ENCODE data around the gene BAMBI. TPM values are rescaled to one million over a fixed set of nuclear protein-coding genes. Genes with fewer than 3 reads are reported as not detected.
"Not testable (repeated sequence)": the region's sequence is repeated elsewhere in the genome, so short reads cannot be mapped to it uniquely, and the experiment has no call there.

The BAMBI gene
- total RNA-seq, 6 experiments from 2014 or later, result 1.6 to 2.3 (median 2.2) TPM

- Mint-ChIP-seq H3K4me3 (no peak overlapping the region), H3K27me3 (ENCODE audit: insufficient read depth) (peaks cover 25% of the 10 kb centered on the region)
These were observed 40.0 kb upstream of the BAMBI start for GRCh38 chr10:28637346-28637745.

GRCh38 chr10:28638392-28638791 is 38.9 kb upstream of the BAMBI start:
- Mint-ChIP-seq H3K4me3 (no peak overlapping the region), H3K4me1 (ENCODE audit: low read depth) (peaks cover under 1% of the 10 kb centered on the region; the same call in 1 of the 2 replicates), H3K36me3 (ENCODE audit: low read depth) (no peaks in the 10 kb centered on the region), H3K27ac (no peak overlapping the region), H3K9me3 (no peaks in the 10 kb centered on the region), H3K27me3 (ENCODE audit: insufficient read depth) (peaks cover 23% of the 10 kb centered on the region)
- TF ChIP-seq CTCF (IDR thresholded peaks at IDR 0.05), result no peak
- DNase-seq, result no peak

More at GRCh38 chr10:28637346-28637745, 40.0 kb upstream of the BAMBI start:
- no peak for DNase-seq
- no peak for TF ChIP-seq CTCF (IDR thresholded peaks at IDR 0.05)
- no peaks in the 10 kb centered on the region for H3K9me3 Mint-ChIP-seq
- H3K4me1 Mint-ChIP-seq (ENCODE audit: low read depth), result peaks cover 3% of the 10 kb centered on the region
- no peaks in the 10 kb centered on the region for H3K36me3 Mint-ChIP-seq (ENCODE audit: low read depth)
- H3K27ac Mint-ChIP-seq, result no peak overlapping the region

GRCh38 chr10:28640551-28640950 is 36.8 kb upstream of the BAMBI start:
- no peak for DNase-seq
- H3K4me3 Mint-ChIP-seq, result no peak overlapping the region
- H3K27ac Mint-ChIP-seq, result no peak overlapping the region
- H3K9me3 Mint-ChIP-seq, result no peaks in the 10 kb centered on the region
- H3K4me1 Mint-ChIP-seq (ENCODE audit: low read depth), result peaks cover 5% of the 10 kb centered on the region; the same call in 1 of the 2 replicates
- no peak for TF ChIP-seq CTCF (IDR thresholded peaks at IDR 0.05)
- peaks cover 19% of the 10 kb centered on the region for H3K27me3 Mint-ChIP-seq (ENCODE audit: insufficient read depth)
- H3K36me3 Mint-ChIP-seq (ENCODE audit: low read depth), result no peaks in the 10 kb centered on the region

- Mint-ChIP-seq H3K9me3 (no peaks in the 10 kb centered on the region), H3K27ac (no peak overlapping the region), H3K36me3 (ENCODE audit: low read depth) (no peaks in the 10 kb centered on the region), H3K4me3 (no peak overlapping the region), H3K4me1 (ENCODE audit: low read depth) (peaks cover 5% of the 10 kb centered on the region; the same call in 1 of the 2 replicates), H3K27me3 (ENCODE audit: insufficient read depth) (peaks cover 12% of the 10 kb centered on the region)
- no peak for DNase-seq
- no peak for TF ChIP-seq CTCF (IDR thresholded peaks at IDR 0.05)
These were observed 32.7 kb upstream of the BAMBI start for GRCh38 chr10:28644647-28645046.

GRCh38 chr10:28652106-28652505 is 25.2 kb upstream of the BAMBI start:
- Mint-ChIP-seq H3K36me3 (ENCODE audit: low read depth) (no peaks in the 10 kb centered on the region), H3K4me1 (ENCODE audit: low read depth) (no peaks in the 10 kb centered on the region), H3K27ac (no peak overlapping the region), H3K4me3 (no peak overlapping the region), H3K27me3 (ENCODE audit: insufficient read depth) (peaks cover 3% of the 10 kb centered on the region), H3K9me3 (no peaks in the 10 kb centered on the region)
- no peak for DNase-seq
- TF ChIP-seq CTCF (IDR thresholded peaks at IDR 0.05), result no peak

- peaks cover 4% of the 10 kb centered on the region for H3K27me3 Mint-ChIP-seq (ENCODE audit: insufficient read depth)
- no peaks in the 10 kb centered on the region for H3K9me3 Mint-ChIP-seq
- H3K36me3 Mint-ChIP-seq (ENCODE audit: low read depth), result no peaks in the 10 kb centered on the region
- H3K27ac Mint-ChIP-seq, result no peak overlapping the region
- no peak for DNase-seq
- H3K4me1 Mint-ChIP-seq (ENCODE audit: low read depth), result no peaks in the 10 kb centered on the region
- no peak overlapping the region for H3K4me3 Mint-ChIP-seq
- no peak for TF ChIP-seq CTCF (IDR thresholded peaks at IDR 0.05)
These were observed 24.6 kb upstream of the BAMBI start for GRCh38 chr10:28652703-28653102.

- not testable (repeated sequence) for H3K9me3 Mint-ChIP-seq; H3K4me3 Mint-ChIP-seq; H3K27ac Mint-ChIP-seq; H3K27me3 Mint-ChIP-seq (ENCODE audit: insufficient read depth); DNase-seq; H3K36me3 Mint-ChIP-seq (ENCODE audit: low read depth)
- peaks cover 25% of the 10 kb centered on the region for H3K4me1 Mint-ChIP-seq (ENCODE audit: low read depth)
These were observed 18.5 kb upstream of the BAMBI start for GRCh38 chr10:28658824-28659223.
